HG02973 (cell line): ENCODE measurements around the gene WDR93.
"Not testable (repeated sequence)": the region's sequence is repeated elsewhere in the genome, so short reads cannot be mapped to it uniquely, and the experiment has no call there.

Experiments
- ATAC-seq: cut with Tn5 transposase; IDR thresholded peaks from one replicate; pipeline ENCODE4 v1.9.1; 2021; ENCODE audit warnings: moderate library complexity; ENCODE audit not compliant: unreplicated experiment

Gene WDR93

GRCh38 chr15:89784686-89784960 lies 94.0 kb downstream of the WDR93 start:
- no peak for ATAC-seq

- no peak for ATAC-seq
These were observed 94.6 kb downstream of the WDR93 start for GRCh38 chr15:89785064-89785773.

- ATAC-seq = no peak
These were observed 95.1 kb downstream of the WDR93 start for GRCh38 chr15:89785774-89786140.

- no peak for ATAC-seq
These were observed 97.3 kb downstream of the WDR93 start for GRCh38 chr15:89787944-89788343.

- not testable (repeated sequence) for ATAC-seq
These were observed 98.0 kb downstream of the WDR93 start for GRCh38 chr15:89788585-89788984.

GRCh38 chr15:89790206-89790605 lies 99.6 kb downstream of the WDR93 start:
- no peak for ATAC-seq

GRCh38 chr15:89790661-89791060 lies 100.0 kb downstream of the WDR93 start:
- no peak for ATAC-seq

- ATAC-seq = no peak
These were observed 101.6 kb downstream of the WDR93 start for GRCh38 chr15:89792106-89792805.
